DMS79 (cell line): ENCODE results near the gene PSMD9.
"Not testable (repeated sequence)": the region's sequence is repeated elsewhere in the genome, so short reads cannot be mapped to it uniquely, and the experiment has no call there.

ENCODE experiments used
- DNase-seq: peaks from one replicate; lab custom pipeline; 2025; lab: John Stamatoyannopoulos, UW

The PSMD9 gene, protein sequence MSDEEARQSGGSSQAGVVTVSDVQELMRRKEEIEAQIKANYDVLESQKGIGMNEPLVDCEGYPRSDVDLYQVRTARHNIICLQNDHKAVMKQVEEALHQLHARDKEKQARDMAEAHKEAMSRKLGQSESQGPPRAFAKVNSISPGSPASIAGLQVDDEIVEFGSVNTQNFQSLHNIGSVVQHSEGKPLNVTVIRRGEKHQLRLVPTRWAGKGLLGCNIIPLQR

GRCh38 chr12:121888478-121889273, at the start of gene PSMD9:
PSMD9 (plus strand) TSS chr12:121888790; CDS start chr12:121888857, 67 bp downstream.
- peak; percentile 91 for DNase-seq

DNA sequence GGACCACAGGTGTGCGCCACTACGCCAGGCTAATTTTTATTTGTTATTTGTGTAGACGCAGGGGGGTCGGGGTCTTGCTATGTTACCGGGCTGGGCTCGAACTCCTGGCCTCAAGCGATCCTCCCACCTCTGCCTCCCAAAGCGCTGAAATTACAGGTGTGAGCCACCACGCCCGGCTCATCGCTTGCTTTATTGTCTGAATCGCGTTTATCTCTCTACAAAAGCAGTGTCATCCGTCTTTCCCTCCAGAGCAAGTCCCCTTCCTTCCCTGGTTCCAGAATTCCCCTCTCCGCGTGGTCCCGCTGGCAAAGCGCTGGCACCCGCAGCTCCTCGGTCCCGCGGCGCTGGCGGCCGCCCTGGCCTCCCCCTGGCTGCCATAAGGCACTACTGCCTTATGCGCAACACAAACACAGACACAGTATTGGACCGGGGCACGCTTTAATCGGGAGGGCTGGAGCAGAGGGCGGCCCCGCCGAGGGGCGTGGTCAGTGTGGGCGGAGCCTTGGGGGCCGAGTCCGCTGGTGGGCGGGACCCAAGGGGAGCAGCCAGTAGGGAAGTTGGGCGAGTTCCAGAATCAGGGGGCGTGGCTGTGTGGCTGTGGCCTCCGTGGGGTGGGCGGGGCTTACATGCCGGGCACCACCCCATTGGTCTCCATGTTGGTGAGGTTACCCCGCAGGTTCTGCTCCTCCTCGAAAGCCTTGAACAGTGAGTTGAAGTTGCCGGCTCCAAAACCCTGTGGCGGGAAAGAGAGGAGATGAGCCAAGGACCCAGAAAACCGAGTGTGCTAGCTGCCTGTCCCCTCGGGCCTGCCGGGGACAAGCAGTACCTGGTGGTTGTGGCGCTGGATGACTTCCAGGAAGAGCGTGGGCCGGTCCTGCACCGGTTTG, 49.2 kb upstream of the PSMD9 start:
- DNase-seq: peak; percentile 67

DNA sequence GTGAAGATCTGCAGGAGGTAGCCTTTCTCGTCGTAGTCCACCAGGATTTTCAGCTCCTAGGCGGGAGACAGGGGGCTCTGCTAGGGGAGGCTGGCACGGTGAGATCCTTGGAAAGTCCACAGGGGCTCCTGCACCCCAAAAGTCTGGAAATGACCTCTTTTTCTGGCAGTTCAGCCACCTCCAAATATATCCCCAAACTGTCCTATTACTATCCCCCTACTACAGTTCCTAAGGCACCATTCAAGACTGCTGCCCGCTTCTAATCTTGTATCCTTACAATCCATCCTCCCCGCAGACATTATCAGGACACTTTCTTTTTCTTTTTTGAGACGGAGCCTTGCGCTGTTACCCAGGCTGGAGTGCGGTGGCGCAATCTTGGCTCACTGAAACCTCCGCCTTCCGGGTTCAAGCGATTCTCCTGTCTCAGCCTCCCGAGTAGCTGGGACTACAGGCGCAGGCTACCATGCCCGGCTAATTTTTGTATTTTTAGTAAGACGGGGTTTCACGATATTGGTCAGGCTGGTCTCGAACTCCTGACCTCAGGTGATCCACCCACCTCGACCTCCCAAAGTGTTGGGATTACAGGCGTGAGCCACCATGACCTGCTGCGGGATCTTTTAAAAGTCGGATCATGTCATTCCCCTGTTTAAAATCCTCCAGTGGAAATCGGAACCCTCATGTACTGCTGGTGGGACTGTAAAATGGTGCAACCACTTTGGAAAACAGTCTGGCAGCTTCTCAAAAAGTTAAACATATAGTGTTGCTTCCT, 48.4 kb upstream of the PSMD9 start:
- no peak for DNase-seq

GRCh38 chr12:121843236-121843982, 45.2 kb upstream of the PSMD9 start:
- no peak for DNase-seq

DNA sequence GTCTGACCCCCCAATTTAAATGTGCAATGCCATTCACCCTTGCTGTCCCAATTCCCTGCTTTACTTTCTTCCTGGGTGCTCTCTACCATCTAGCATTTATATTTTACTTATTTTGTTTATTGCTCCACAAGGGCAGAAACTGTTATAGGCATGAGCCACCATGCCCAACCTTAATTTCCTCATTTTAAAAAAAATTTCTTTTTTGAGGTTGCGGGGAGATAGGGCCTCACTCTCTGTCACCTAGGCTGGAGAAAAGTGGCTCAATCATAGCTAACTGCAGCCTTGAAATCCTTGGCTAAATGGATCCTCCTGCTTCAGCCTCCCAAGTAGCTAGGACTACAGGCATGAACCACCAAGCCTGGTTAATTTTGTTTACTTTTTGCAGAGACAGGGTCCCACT, 42.9 kb upstream of the PSMD9 start:
- DNase-seq: no peak

DNA sequence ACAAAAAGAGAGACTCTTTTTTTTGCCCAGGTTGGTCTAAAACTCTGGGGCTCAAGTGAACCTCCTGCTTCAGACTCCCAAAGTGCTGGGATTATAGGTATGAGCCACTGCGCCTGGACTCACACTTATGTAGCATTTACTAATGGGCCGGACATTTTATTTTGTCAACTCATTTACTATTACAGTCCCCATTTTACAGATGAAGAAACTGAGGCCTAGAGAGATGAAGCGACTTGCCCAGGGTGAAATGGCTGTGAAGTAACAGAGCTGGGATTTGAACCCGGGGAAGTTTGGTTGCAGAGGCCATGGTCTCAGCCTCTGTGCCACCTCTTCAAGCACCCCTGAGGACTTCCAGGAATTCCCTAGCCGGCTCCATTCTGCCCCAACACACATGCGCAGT, 39.4 kb upstream of the PSMD9 start:
- no peak for DNase-seq

DNA sequence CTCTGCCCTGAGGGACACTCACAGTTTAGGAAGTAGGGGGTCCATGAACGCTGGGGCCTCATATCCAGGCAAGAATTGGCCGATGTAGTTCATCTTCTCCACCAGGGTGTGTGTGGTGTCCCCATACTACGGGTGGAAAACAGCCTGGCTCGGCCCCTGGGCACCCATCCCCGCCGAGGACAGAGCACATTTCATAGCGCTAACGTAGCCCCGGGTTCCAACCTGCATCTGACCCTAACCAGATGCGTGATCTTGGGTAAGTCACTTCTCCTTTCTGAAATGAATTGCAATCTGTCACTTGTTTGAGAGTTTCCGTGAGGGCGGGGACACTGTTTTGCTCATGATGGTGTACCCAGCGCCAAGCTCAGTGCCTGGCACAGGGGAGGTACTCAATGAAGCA, 38.9 kb upstream of the PSMD9 start:
- no peak for DNase-seq

GRCh38 chr12:121852392-121852791, 36.2 kb upstream of the PSMD9 start:
- DNase-seq: not testable (repeated sequence)

DNA sequence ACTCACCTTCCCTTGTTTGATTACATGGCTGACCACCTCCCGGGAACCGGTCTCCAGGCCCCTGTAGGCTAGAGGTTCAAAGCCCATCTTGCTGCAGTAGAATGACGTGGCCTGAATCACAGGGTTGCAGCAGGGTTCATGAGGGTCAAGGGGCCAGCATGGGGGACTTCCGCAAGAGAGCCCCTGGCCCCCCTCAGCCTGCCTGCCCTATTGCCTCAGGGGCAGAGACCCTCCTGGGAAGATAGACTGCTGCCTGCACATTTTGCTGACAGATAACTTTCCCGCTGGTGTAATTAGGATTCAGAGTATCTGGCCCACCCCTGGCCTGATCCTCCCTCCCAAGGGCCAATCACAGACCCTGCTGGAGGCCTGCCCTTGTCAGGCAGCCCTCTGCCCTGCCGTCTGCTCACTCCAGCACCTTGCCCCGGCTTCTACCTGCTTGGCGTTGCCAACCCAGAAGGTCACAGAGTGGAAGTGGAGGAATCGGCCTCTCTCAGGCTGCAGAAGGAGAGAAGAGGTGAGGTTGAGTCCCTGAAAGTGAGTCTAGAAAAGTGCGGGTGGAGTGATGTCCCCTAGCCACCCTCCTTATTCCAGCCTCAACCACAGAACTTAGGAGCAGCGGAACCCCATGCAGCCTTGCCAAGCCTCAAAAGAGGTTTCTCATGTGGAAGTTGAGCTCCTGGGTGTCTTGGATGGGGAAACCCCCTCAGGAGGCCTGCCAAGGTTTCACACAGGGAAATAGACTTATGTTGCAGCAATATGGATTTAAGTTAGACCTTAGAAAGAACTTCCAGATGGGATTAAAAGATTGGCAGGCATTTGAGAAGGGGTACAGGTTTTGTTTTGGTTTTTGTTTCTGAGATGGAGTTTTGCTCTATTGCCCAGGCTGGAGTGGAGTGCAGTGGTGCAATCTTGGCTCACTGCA, 31.0 kb upstream of the PSMD9 start:
- DNase-seq: no peak

GRCh38 chr12:121858318-121858661, 30.3 kb upstream of the PSMD9 start:
- DNase-seq: no peak

GRCh38 chr12:121858662-121859572, 29.7 kb upstream of the PSMD9 start, which contains the start of gene HPD:
HPD (minus strand) TSS chr12:121858859; CDS start chr12:121858823, 36 bp downstream.
- no peak for DNase-seq

DNA sequence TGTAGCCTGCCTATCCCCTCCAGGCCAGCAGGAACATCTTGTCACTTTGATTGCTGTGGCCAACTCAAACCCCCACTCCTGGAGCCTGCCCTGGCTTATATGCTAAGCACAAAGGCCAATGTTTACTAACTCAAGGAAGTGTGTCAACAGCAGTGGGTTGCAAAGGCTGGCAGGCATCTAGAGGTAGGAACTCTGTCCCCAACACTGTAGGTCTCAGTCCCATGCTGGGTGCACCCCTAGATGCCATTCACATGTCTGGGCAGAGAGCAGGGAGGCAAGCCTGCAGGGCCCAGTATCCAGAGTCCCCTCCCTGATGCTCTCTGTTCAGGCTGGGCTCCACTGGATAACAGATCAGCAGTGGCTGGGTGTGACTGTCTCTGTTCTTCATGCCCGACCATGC, 28.3 kb upstream of the PSMD9 start:
- no peak for DNase-seq

- DNase-seq: not testable (repeated sequence)
Measured at GRCh38 chr12:121860699-121861098, 27.9 kb upstream of the PSMD9 start.

GRCh38 chr12:121861636-121862254, 26.8 kb upstream of the PSMD9 start:
- no peak for DNase-seq

- no peak for DNase-seq
Measured at GRCh38 chr12:121866331-121866730, 22.3 kb upstream of the PSMD9 start.

DNA sequence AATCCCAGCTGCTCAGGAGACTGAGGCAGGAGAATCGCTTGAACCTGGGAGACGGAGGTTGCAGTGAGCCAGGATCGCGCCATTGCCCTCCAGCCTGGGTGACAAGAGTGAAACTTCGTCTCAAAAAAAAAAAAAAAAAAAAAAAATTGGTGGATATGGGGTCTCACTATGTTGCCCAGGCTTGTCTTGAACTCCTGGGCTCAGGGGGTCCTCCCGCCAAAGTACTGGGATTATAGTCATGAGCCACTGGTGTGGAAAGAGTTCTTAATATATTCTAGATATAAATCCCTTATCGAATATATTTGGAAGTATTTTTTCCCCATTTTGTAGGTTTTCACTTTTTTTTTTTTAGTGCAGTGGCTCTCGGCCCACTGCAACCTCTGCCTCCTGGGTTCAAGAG, 19.4 kb upstream of the PSMD9 start:
- not testable (repeated sequence) for DNase-seq

DNA sequence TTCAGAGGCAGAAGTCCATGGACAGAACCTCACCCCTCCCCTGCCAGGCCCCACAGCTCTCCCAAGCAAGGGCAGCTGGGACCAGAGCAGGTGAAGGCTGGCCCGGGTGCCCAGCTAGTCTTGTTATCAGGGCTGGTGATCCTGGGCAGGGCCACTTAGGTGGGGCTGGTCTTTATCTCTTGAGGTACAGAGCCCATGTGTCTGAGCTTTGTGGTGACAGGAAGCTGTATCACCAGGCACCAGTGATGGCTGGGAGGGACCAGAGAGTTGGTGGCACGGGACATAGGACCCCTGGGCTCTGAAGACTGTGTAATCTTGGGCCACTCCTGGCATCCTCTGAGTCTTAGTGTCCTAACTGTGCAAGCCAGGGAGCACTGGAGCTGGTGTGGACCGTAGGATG, 17.1 kb upstream of the PSMD9 start:
- no peak for DNase-seq

GRCh38 chr12:121872546-121873215, 15.9 kb upstream of the PSMD9 start:
- DNase-seq: no peak
